Subcutaneous adipose tissue (tissue), 4 donors: Measurements from ENCODE around the gene SLC9A2. TPM values are rescaled to one million over a fixed set of nuclear protein-coding genes. Genes with fewer than 3 reads are reported as not detected.

ENCODE experiments used
- CTCF ChIP-seq: fragments of 450-650 bp; IDR thresholded peaks from one replicate; pipeline ENCODE4 v1.5.1; 2016; ENCODE audit warnings: low read depth, mild to moderate bottlenecking, control low read depth, antibody characterized with exemption, moderate library complexity
- total RNA-seq, 4 donors: library from RNA; depleted of rRNA; stranded (reverse); fragments of >200 nt; gene quantifications; one replicate each; pipeline ENCODE4 v1.1.0, GENCODE V29; 2016

Gene SLC9A2
- total RNA-seq, 4 donors from 2014 or later = under 0.01 to 0.49 (median 0.17) TPM; not detected in 1

GRCh38 chr2:102620332-102620731 is 979 bp downstream of the SLC9A2 start:
- TF ChIP-seq CTCF = no peak

GRCh38 chr2:102621630-102622029 is 2.3 kb downstream of the SLC9A2 start:
- TF ChIP-seq CTCF = no peak

DNA sequence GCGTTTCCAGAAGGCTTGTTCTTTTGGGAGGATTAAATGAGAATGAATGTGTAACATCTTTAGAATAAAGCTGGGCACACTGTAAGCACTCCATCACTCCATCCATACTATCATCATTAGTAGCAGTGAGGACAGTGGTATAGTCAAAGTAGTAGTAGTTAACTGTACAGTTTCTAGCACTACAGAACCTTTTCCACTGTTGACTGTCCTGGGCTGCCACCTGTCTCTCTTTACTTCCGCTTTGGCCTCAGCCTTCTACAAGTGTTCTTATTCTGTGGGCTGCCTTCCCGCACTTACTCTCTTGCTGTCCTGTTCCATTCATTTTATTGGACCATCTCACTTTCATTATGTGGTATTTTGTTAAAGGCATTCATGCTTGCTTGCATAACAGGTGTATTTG is 3.3 kb downstream of the SLC9A2 start:
- no peak for TF ChIP-seq CTCF

- no peak for TF ChIP-seq CTCF
These were observed 11.1 kb downstream of the SLC9A2 start for GRCh38 chr2:102630458-102630857.

DNA sequence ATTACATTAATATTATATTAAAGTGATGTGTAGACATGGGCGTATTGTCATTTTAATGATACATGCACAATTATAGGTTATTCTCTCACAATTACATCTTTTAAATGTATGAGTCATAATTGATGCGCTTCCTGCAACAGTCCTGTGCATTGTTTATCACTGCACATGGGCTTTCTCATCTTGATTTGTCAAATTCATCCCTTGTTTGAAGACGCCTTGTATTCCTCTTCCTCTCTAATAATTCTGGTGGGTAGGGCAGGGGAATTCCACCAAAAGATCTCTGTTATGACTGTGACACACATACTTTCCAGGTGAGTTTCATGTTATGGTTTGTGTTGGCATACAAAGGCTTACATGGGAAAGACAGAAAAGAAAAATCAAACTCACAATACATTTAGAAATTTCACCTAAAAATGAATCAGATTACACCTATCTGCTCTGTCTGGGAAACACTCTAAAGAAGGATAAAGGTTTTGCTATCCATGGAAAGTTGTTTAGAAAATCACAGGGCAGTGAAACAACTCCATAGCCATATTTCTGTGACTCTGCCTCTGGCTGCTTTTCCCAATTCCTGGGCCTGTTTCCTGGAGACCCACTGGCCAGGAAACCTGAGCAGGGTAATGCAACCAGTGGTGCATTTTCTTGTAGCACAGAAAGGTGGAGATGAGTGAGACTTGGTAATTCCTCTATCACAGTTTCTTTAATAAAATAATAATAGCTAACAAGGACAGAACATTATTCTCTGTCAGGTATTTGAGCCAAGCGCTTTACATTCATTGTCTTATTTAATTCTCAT is 13.2 kb downstream of the SLC9A2 start:
- TF ChIP-seq CTCF = no peak

DNA sequence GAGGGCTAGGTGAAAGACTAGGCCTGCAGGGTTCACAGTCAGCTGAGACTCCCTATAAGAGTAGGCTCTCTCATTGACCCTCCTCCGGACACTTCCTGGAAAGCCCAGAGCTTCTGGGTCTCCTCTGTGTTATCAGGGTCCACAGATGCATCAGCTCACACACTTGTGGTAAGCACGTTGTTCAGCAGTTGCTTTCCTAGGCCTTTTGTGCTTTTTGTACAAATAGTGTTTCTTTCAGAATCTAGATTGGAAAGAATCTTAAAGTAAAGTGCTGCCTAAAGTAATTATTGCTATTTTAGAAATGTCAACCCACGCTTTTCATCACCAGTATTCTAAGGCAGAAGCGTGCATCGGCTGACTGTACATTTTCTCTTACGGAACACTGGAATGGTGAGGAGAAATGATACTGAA is 15.5 kb downstream of the SLC9A2 start:
- TF ChIP-seq CTCF = no peak

DNA sequence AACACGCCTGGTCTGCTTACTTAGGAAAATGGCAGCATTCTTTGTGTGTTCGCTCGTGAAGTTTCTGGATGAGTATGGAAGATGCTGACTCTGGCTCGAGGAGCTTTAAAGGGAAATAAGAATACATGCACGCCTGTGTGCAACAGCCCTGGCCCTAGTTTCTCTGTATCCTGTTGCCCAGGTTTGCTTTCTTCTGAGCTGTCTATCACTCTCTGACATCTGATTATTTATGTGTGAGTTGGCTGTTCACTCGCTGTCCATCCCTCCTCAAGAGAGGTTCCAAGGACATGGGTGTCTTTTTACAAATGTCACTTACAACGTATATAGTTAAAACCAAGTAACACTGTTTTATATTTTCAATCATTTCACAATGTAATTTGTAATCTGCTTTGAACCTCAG is 16.0 kb downstream of the SLC9A2 start:
- TF ChIP-seq CTCF = no peak
